ENCODE measurements around the gene KIAA0930. TPM values are rescaled to one million over a fixed set of nuclear protein-coding genes. Genes with fewer than 3 reads are reported as not detected.
"Not testable (repeated sequence)": the region's sequence is repeated elsewhere in the genome, so short reads cannot be mapped to it uniquely, and the experiment has no call there.

The KIAA0930 gene
- total RNA-seq, 1 donor from 2014 or later = 60.2 TPM

DNA sequence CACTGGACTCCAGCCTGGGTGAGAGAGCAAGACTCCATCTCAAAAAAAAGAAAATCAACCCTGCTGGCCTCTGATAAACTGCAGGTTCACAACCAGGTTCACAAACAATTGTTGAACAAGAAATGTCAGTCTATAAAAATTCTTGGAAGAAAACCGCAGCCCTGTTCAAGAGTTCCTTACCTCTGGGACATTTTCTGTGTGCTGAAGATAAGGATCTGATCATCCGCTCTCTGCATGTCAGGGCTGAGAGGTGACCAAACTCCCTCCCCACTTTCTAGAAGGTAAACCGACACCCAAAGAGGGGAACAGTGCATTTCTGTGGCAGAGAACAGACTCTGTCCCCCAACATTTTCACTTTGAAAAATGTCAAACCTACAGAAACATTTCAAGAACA lies 39.9 kb upstream of the KIAA0930 start:
- Mint-ChIP-seq H3K27ac (ENCODE audit: unreplicated experiment) (no peak overlapping the region), H3K36me3 (ENCODE audit: low read depth) (no peaks in the 10 kb centered on the region), H3K27me3 (ENCODE audit: low read depth) (peaks cover 54% of the 10 kb centered on the region), H3K4me1 (peaks cover 8% of the 10 kb centered on the region), H3K4me3 (no peak overlapping the region), H3K9me3 (no peaks in the 10 kb centered on the region)
- no peak for DNase-seq (ENCODE audit: low read depth, low spot score)
- TF ChIP-seq CTCF (conservative IDR thresholded peaks at IDR 0.05) = no peak

DNA sequence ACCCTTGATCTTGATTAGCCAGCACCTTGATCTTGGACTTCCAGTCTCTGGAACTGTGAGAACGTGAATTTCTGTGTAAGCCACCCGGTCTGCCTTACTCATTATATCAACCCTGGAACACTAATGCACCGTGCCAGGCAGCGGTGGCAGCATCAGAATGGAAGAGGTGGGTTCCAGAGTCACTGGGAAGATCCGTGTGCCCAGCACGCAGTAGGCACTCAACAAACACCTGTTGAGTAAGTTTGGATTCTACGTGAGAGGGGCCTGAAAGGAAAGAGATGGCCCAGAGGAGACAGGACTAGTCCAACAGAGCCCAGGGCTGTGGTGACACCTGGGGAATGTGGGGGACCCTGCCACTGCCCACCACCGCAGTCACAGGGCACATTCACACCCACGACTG lies 37.4 kb upstream of the KIAA0930 start:
- Mint-ChIP-seq H3K9me3 (no peaks in the 10 kb centered on the region), H3K36me3 (ENCODE audit: low read depth) (no peaks in the 10 kb centered on the region), H3K4me3 (no peak overlapping the region), H3K27ac (ENCODE audit: unreplicated experiment) (no peak overlapping the region), H3K27me3 (ENCODE audit: low read depth) (peaks cover 32% of the 10 kb centered on the region), H3K4me1 (peaks cover 8% of the 10 kb centered on the region)
- DNase-seq (ENCODE audit: low read depth, low spot score) = no peak
- no peak for TF ChIP-seq CTCF (conservative IDR thresholded peaks at IDR 0.05)

DNA sequence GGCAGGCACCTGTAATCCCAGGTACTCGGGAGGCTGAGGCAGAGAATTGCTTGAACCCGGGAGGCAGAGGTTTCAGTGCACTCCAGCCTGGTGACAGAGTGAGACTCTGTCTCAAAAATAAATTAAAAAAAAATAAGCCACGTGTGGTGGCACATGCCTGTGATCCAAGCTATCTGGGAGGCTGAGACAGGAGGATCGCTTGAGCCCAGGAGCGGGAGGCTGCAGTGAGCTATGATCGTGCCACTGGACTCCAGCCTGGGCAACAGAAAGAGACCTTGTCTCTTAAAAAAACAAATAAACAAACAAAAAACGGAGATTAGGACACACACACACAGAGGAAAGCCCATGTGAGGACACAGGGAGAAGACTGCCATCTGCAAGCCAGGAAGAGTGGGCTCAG lies 37.0 kb upstream of the KIAA0930 start:
- not testable (repeated sequence) for H3K9me3 Mint-ChIP-seq; H3K36me3 Mint-ChIP-seq (ENCODE audit: low read depth); H3K27ac Mint-ChIP-seq (ENCODE audit: unreplicated experiment); H3K4me1 Mint-ChIP-seq; DNase-seq (ENCODE audit: low read depth, low spot score); H3K4me3 Mint-ChIP-seq
- H3K27me3 Mint-ChIP-seq (ENCODE audit: low read depth) = peaks cover 27% of the 10 kb centered on the region

DNA sequence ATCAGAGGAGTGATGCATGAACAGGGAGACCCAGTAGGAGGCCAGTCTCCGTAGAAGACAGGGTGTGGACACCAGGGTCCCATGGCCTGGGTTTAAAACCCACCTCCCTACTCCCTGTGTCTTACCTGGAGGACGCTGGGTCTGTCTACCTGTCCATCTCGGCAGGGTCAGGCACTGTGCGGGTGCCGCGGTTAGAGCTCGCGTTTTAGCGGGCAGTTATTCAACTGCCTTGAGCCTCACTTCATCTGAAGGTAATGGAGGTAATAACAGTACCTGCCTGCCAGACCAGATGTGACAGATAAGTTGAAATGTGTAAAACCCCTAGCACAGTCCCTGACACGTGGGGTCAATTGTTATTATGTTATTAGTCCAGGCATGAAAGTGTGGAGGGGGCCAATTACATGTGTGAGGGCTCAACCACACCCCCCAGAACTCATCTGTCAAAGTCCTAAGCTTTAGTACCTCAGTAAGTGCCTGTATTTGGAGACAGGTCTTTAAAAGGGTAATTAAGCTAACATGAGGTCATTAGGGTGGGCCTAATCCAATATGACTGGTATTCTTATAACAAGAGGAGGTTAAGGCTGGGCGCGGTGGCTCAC lies 35.9 kb upstream of the KIAA0930 start:
- no peak for DNase-seq (ENCODE audit: low read depth, low spot score)
- no peak for TF ChIP-seq CTCF (conservative IDR thresholded peaks at IDR 0.05)
- Mint-ChIP-seq H3K4me3 (no peak overlapping the region), H3K4me1 (peaks cover 14% of the 10 kb centered on the region), H3K9me3 (no peaks in the 10 kb centered on the region), H3K27me3 (ENCODE audit: low read depth) (peaks cover 19% of the 10 kb centered on the region), H3K27ac (ENCODE audit: unreplicated experiment) (no peak overlapping the region), H3K36me3 (ENCODE audit: low read depth) (no peaks in the 10 kb centered on the region)

DNA sequence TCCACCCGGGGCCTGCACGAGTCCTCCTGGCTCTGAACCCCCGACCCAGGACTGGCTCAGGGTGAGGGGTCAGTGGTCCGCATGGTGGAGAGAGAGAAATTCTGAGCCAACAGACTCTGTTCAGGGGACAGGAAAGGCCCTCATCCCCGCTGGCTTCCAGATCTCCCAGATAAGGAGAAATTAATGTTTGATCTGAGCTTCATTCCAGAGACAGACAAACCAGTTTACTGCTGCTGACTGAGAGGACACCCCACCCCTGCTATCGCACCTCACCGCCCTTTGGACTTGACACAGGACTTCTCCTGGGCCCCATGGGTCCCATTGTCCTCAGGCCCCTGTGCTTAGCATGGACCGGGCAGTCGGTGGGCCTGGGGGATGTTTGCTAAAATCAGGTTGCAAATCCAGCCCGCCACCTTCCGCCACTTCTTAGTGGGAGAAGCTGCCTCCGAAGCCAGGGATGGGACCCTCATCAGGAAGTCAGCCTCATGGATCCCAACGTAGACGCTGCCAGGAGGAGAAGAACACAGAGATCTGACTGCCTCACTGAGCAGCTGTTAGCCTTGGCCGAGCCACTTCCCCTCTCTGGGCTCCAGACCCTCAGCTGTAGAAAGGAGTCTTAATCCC lies 32.9 kb upstream of the KIAA0930 start:
- Mint-ChIP-seq H3K27me3 (ENCODE audit: low read depth) (peaks cover 20% of the 10 kb centered on the region), H3K27ac (ENCODE audit: unreplicated experiment) (no peak overlapping the region), H3K4me1 (peaks cover 24% of the 10 kb centered on the region), H3K9me3 (no peaks in the 10 kb centered on the region), H3K36me3 (ENCODE audit: low read depth) (no peaks in the 10 kb centered on the region), H3K4me3 (no peak overlapping the region)
- no peak for DNase-seq (ENCODE audit: low read depth, low spot score)
- TF ChIP-seq CTCF (conservative IDR thresholded peaks at IDR 0.05) = no peak

DNA sequence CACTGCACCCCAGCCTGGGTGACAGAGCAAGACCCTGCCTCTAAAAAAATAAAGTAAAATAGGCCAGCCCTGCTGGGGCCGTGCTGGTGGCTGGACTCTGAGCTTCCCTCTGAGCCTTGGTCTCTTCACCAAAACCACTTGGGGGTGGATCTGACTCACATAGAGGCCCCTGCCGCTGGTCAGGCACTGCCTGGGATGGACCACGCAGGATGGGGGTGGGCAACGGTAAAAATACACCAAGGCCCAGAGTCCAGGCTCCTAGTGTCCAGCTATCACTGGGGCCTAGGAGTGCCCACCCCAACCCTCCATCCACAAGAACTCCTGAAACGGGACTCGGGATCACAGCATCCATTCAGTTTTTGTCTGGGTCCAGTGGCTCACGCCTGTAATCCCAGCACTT lies 31.8 kb upstream of the KIAA0930 start:
- no peak for DNase-seq (ENCODE audit: low read depth, low spot score)
- H3K27me3 Mint-ChIP-seq (ENCODE audit: low read depth) = peaks cover 15% of the 10 kb centered on the region
- H3K4me1 Mint-ChIP-seq = peaks cover 22% of the 10 kb centered on the region
- no peak overlapping the region for H3K4me3 Mint-ChIP-seq
- H3K9me3 Mint-ChIP-seq = no peaks in the 10 kb centered on the region
- peak overlapping the region; percentile 50 for H3K27ac Mint-ChIP-seq (ENCODE audit: unreplicated experiment)
- no peaks in the 10 kb centered on the region for H3K36me3 Mint-ChIP-seq (ENCODE audit: low read depth)
- TF ChIP-seq CTCF (conservative IDR thresholded peaks at IDR 0.05) = no peak

Measured in neural crest cell (in vitro differentiated cells).